SK-N-SH treated with all-trans-retinoic acid at 6 μM for 48 hours (cell line): ENCODE results near the gene KANK3.

ENCODE experiments used
- ATAC-seq: fragments of 200-7000 bp; cut with Tn5 transposase; 3 replicates; pipeline ENCODE4 v1.9.1; 2020; ENCODE audit warnings: mild to moderate bottlenecking, moderate library complexity
- BACH2 ChIP-seq: fragments of 250-450 bp; sonication (Bioruptor Pico); IDR thresholded peaks from 2 replicates; pipeline ENCODE4 v1.9.0; 2021; ENCODE audit warnings: mild to moderate bottlenecking, borderline replicate concordance
- CSDC2 ChIP-seq: fragments of 250-450 bp; sonication (Bioruptor Pico); IDR thresholded peaks from 2 replicates; pipeline ENCODE4 v1.5.0; 2020; ENCODE audit warnings: mild to moderate bottlenecking, moderate library complexity
- CSRNP3 ChIP-seq: fragments of 250-450 bp; sonication (Bioruptor Pico); IDR thresholded peaks from 2 replicates; pipeline ENCODE4 v1.5.1; 2021; ENCODE audit warnings: mild to moderate bottlenecking, moderate library complexity
- ESRRG ChIP-seq: fragments of 250-450 bp; sonication (Bioruptor Pico); IDR thresholded peaks from 2 replicates; pipeline ENCODE4 v1.6.1; 2021; ENCODE audit warnings: mild to moderate bottlenecking
- GLIS3 ChIP-seq: fragments of 250-450 bp; sonication (Bioruptor Pico); IDR thresholded peaks from 2 replicates; pipeline ENCODE4 v1.5.0; 2020; ENCODE audit warnings: mild to moderate bottlenecking, moderate library complexity
- ISL1 ChIP-seq: fragments of 250-450 bp; sonication (Bioruptor Pico); IDR thresholded peaks from 2 replicates; pipeline ENCODE4 v2.1.2; 2022; ENCODE audit warnings: mild to moderate bottlenecking, moderate library complexity
- OSR1 ChIP-seq: fragments of 250-450 bp; sonication (Bioruptor Pico); IDR thresholded peaks from 2 replicates; pipeline ENCODE4 v1.8.0; 2022; ENCODE audit warnings: moderate library complexity, mild to moderate bottlenecking, inconsistent platforms
- POU6F1 ChIP-seq: fragments of 250-450 bp; sonication (Bioruptor Pico); IDR thresholded peaks from 2 replicates; pipeline ENCODE4 v1.8.0; 2021; ENCODE audit warnings: low read depth, mild to moderate bottlenecking, moderate library complexity, borderline replicate concordance
- SNAI2 ChIP-seq: fragments of 250-450 bp; sonication (Bioruptor Pico); IDR thresholded peaks from 2 replicates; pipeline ENCODE4 v1.5.0; 2020; ENCODE audit warnings: mild to moderate bottlenecking, moderate library complexity
- TOX ChIP-seq: fragments of 250-450 bp; sonication (Bioruptor Pico); IDR thresholded peaks from 2 replicates; pipeline ENCODE4 v1.8.0; 2021; ENCODE audit warnings: mild to moderate bottlenecking, moderate library complexity, borderline replicate concordance
- TSHZ2 ChIP-seq: fragments of 250-450 bp; sonication (Bioruptor Pico); IDR thresholded peaks from 2 replicates; pipeline ENCODE4 v1.5.0; 2020; ENCODE audit warnings: mild to moderate bottlenecking, moderate library complexity
- ZC3H10 ChIP-seq: fragments of 250-450 bp; sonication (Bioruptor Pico); IDR thresholded peaks from 2 replicates; pipeline ENCODE4 v1.5.1; 2021; ENCODE audit warnings: mild to moderate bottlenecking, moderate library complexity
- ZFP3 ChIP-seq: fragments of 250-450 bp; sonication (Bioruptor Pico); IDR thresholded peaks from 2 replicates; pipeline ENCODE4 v1.5.0; 2020; ENCODE audit warnings: mild to moderate bottlenecking, moderate library complexity
- ZNF565 ChIP-seq: fragments of 450-650 bp; formaldehyde crosslinking; conservative IDR thresholded peaks from 2 replicates; pipeline ENCODE4 v1.5.0; 2020; ENCODE audit warnings: low read depth, mild to moderate bottlenecking, moderate library complexity
- ZNF8 ChIP-seq: fragments of 450-650 bp; formaldehyde crosslinking; IDR thresholded peaks from 2 replicates; pipeline ENCODE4 v1.5.0; 2020; ENCODE audit warnings: mild to moderate bottlenecking, moderate library complexity

The KANK3 gene

GRCh38 chr19:8324186-8325050, 18.6 kb downstream of the KANK3 start:
- ATAC-seq = no peak
- TF ChIP-seq OSR1 (CRISPR knock-in tag) (no peak), BACH2 (CRISPR knock-in tag) (no peak), GLIS3 (CRISPR knock-in tag) (no peak), SNAI2 (no peak), TOX (CRISPR knock-in tag) (no peak)

GRCh38 chr19:8323781-8324185, 19.3 kb downstream of the KANK3 start:
- ATAC-seq = no peak
- TF ChIP-seq CSDC2 (CRISPR knock-in tag) = no peak
- TF ChIP-seq ZFP3 (CRISPR knock-in tag) = peak; percentile 61; the same call in 1 of the 2 replicates
- no peak for TF ChIP-seq GLIS3 (CRISPR knock-in tag)

GRCh38 chr19:8322638-8322997, 20.4 kb downstream of the KANK3 start:
- no peak for ATAC-seq

GRCh38 chr19:8321986-8322637, 20.9 kb downstream of the KANK3 start:
- TF ChIP-seq ZNF565 (CRISPR knock-in tag) (no peak), BACH2 (CRISPR knock-in tag) (no peak), CSRNP3 (CRISPR knock-in tag) (no peak), ZC3H10 (no peak), POU6F1 (CRISPR knock-in tag) (no peak), ZNF8 (CRISPR knock-in tag) (no peak)

More at GRCh38 chr19:8322638-8322997, 20.4 kb downstream of the KANK3 start:
- TF ChIP-seq TOX (CRISPR knock-in tag) (no peak), ZNF565 (CRISPR knock-in tag) (no peak), CSDC2 (CRISPR knock-in tag) (no peak)

GRCh38 chr19:8321067-8321985, 21.7 kb downstream of the KANK3 start, which contains the start of the genes NDUFA7 and RPS28:
Gene NDUFA7, minus strand, starts transcription at chr19:8321375. Its CDS starts 17 bp downstream, at chr19:8321358.
Gene RPS28, plus strand, starts transcription at chr19:8321496. Its CDS starts 35 bp downstream, at chr19:8321531.
- peak; percentile 92 for ATAC-seq
- TF ChIP-seq ZNF8 (CRISPR knock-in tag) = no peak
- TF ChIP-seq TSHZ2 (CRISPR knock-in tag) = peak; percentile 23; the same call in 1 of the 2 replicates
- TF ChIP-seq, all 23 proteins: peak for 1

More at GRCh38 chr19:8321986-8322637, 20.9 kb downstream of the KANK3 start:
- peak; percentile 8 for ATAC-seq

GRCh38 chr19:8320564-8321066, 22.4 kb downstream of the KANK3 start:
- peak; percentile 11 for ATAC-seq
- no peak for TF ChIP-seq CSDC2 (CRISPR knock-in tag)
- no peak for TF ChIP-seq SNAI2
- TF ChIP-seq ESRRG (CRISPR knock-in tag) = no peak
- no peak for TF ChIP-seq ZFP3 (CRISPR knock-in tag)
- TF ChIP-seq ISL1 = no peak
- TF ChIP-seq ZNF8 (CRISPR knock-in tag) = no peak
- no peak for TF ChIP-seq BACH2 (CRISPR knock-in tag)
